Thyroid gland (tissue), 4 donors: Measurements from ENCODE around the gene POLR2I.

Experiments used
- CTCF ChIP-seq, 6 experiments: fragments of 200-600 bp in 3 of 6; fragments of 450-650 bp in 3 of 6; sonication (generic) in 3 of 6; IDR thresholded peaks; one replicate each; pipeline ENCODE4 v1.5.1; 2016 to 2019; ENCODE audit warnings: antibody characterized with exemption in 6 of 6, mild to moderate bottlenecking in 2 of 6, inconsistent platforms in 1 of 6, moderate library complexity in 1 of 6
- POLR2A ChIP-seq, 2 donors: fragments of 450-650 bp; IDR thresholded peaks; one replicate each; pipeline ENCODE4 v1.6.1; 2017; ENCODE audit warnings: antibody characterized with exemption in 2 of 2, mild to moderate bottlenecking in 2 of 2, moderate library complexity in 1 of 2

- TF ChIP-seq CTCF (IDR thresholded peaks at IDR 0.05) = no peak
- TF ChIP-seq POLR2A (IDR thresholded peaks at IDR 0.05) = no peak
These were observed 21.0 kb downstream of the POLR2I start for GRCh38 chr19:36093687-36094086.
